Measurements from ENCODE around the gene GABRD. TPM values are rescaled to one million over a fixed set of nuclear protein-coding genes. Genes with fewer than 3 reads are reported as not detected.

The GABRD gene
- total and polyA plus RNA-seq, 2 of the 13 experiments (the other 11 are each of a cell fraction or from before 2014, with no cell fraction given): not detected

DNA sequence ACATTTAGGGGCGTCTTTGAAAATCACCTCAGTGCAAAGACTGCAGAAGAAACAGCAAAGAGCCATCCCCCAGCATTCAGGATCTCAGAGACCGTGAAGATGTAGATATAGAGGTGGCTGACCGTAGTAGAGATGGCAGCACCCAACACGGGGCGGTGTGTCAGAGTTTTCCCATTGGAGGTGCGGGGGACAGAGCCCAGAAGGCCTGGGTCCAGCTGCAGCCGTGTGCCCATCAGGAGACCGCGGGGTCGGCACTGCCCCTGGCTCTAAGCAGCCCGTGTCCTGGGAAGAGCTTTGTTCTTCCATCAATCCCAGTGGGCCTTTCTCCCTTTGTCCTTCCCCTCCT, 1.1 kb downstream of the GABRD start:
- DNase-seq (ENCODE audit: low spot score): no peak
- ATAC-seq: no peak
- in situ Hi-C loops (cut with HindIII; ENCODE audit: extremely low pct_ligation_motif_present, low pct_unique_long_range_greater_than_20kb): no loop called here
- H3K4me3 ChIP-seq (replicated peaks in 1 of 3; ENCODE audit: insufficient read depth in 1 of 3, low read depth in 2 of 3, low read length in 3 of 3): no peak overlapping the region
- BruUV-seq (replicated peaks): no TSS peak
- intact Hi-C loops (cut with micrococcal nuclease; ENCODE audit: unreplicated experiment): no loop called here
- peaks cover 7% of the 10 kb centered on the region for H3K4me1 ChIP-seq (ENCODE audit: insufficient read depth, low read length)
- H4K20me1 ChIP-seq (ENCODE audit: insufficient read depth, low read length): 0 out of 2 replicates have a peak, but pooled peaks cover 4% of the 10 kb centered on the region
- peaks cover 29 to 91% of the 10 kb centered on the region in 2 experiments for H3K27me3 ChIP-seq (ENCODE audit: control insufficient read depth in 1 of 2, insufficient read depth in 2 of 2, low read length in 2 of 2)
- H3K79me2 ChIP-seq (ENCODE audit: insufficient read depth, low read length): no peaks in the 10 kb centered on the region
- CTCF ChIA-PET (ENCODE audit: low intra/inter-chr PET ratio, low total read pairs): no interaction called here
- H3K4me2 ChIP-seq (ENCODE audit: low read depth, low read length): no peak overlapping the region
- FAIRE-seq: no peak
- no peak for TF ChIP-seq ZNF792 (CRISPR knock-in tag; IDR thresholded peaks at IDR 0.05)
- TF ChIP-seq ZNF18 (CRISPR knock-in tag; IDR thresholded peaks at IDR 0.05; ENCODE audit: insufficient replicate concordance): no peak
- TF ChIP-seq CENPT (CRISPR knock-in tag; IDR thresholded peaks at IDR 0.05; ENCODE audit: low read depth): no peak
- no peak for TF ChIP-seq CREBL2 (CRISPR knock-in tag; IDR thresholded peaks at IDR 0.05; ENCODE audit: borderline replicate concordance)
- no peak for TF ChIP-seq TAF15 (IDR thresholded peaks at IDR 0.05; ENCODE audit: low read depth, low read length, poor library complexity, severe bottlenecking)
- no peak for TF ChIP-seq ATRX (CRISPR knock-in tag; IDR thresholded peaks at IDR 0.05; ENCODE audit: borderline replicate concordance)
- TF ChIP-seq ADNP (CRISPR knock-in tag; IDR thresholded peaks at IDR 0.05): no peak
- TF ChIP-seq KAT7 (CRISPR knock-in tag; IDR thresholded peaks at IDR 0.05; ENCODE audit: borderline replicate concordance): no peak
- no peak for TF ChIP-seq ZNF569 (CRISPR knock-in tag; IDR thresholded peaks at IDR 0.05; ENCODE audit: borderline replicate concordance)
- no peak for TF ChIP-seq TEF (CRISPR knock-in tag; IDR thresholded peaks at IDR 0.05)
- TF ChIP-seq, protein P1, sequence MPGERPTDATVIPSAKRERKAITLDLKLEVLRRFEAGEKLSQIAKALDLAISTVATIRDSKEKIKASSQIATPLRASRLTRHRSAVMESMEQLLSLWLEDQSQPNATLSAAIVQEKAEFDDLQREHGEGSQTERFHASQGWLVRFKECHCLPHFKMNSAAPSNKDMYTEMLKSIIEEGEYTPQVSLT (CRISPR knock-in tag; IDR thresholded peaks at IDR 0.05; ENCODE audit: borderline replicate concordance, low read depth): no peak
- TF ChIP-seq PHF8 (CRISPR knock-in tag; IDR thresholded peaks at IDR 0.05): no peak
- no peak for TF ChIP-seq ZNF644 (CRISPR knock-in tag; IDR thresholded peaks at IDR 0.05; ENCODE audit: low read depth)
- TF ChIP-seq FOXJ3 (CRISPR knock-in tag; IDR thresholded peaks at IDR 0.05; ENCODE audit: borderline replicate concordance): no peak
- no peak for TF ChIP-seq ZNF570 (CRISPR knock-in tag; IDR thresholded peaks at IDR 0.05; ENCODE audit: borderline replicate concordance)
- no peak overlapping the region for H3K27ac ChIP-seq (ENCODE audit: extremely low read length, insufficient read depth, low read length)
- H3K9ac ChIP-seq (ENCODE audit: insufficient read depth, low read depth, low read length): no peak overlapping the region
- H3K36me3 ChIP-seq (replicated peaks in 1 of 2; ENCODE audit: control insufficient read depth in 1 of 2, insufficient read depth in 2 of 2, low read length in 2 of 2): no peaks in the 10 kb centered on the region
- WGBS (ENCODE audit: low lambda C conversion rate): 52% methylated on average over 11 of the region's 11 CpGs
- H3K9me3 ChIP-seq (ENCODE audit: low read length): no peaks in the 10 kb centered on the region
- H2AFZ ChIP-seq (ENCODE audit: low read length): no peak overlapping the region
- POLR2A ChIA-PET: no interaction called here

Data from HepG2 (cell line).